Memory B cell (primary cell): Measurements from ENCODE around the gene MX1.

ENCODE experiments used
- ATAC-seq: fragments of 150-1000 bp; cut with Tn5 transposase; 2 replicates; pipeline ENCODE4 v1.10.0; 2021; ENCODE audit warnings: low read depth, mild to moderate bottlenecking, moderate library complexity
- DNase-seq, 2 donors: peaks; one replicate each; pipeline ENCODE4 v3.0.0; 2022; ENCODE audit warnings: low spot score in 2 of 2
- H3K27ac Mint-ChIP-seq: one replicate; pipeline ENCODE4 v1.8.0; 2022; ENCODE audit warnings: mild to moderate bottlenecking, moderate library complexity, mixed read lengths
- H3K27me3 Mint-ChIP-seq: one replicate; pipeline ENCODE4 v1.8.0; 2022; ENCODE audit warnings: mixed read lengths
- H3K36me3 Mint-ChIP-seq: one replicate; pipeline ENCODE4 v1.8.0; 2022; ENCODE audit warnings: mild to moderate bottlenecking, mixed read lengths
- H3K4me1 Mint-ChIP-seq: one replicate; pipeline ENCODE4 v1.8.0; 2022; ENCODE audit warnings: mixed read lengths
- H3K4me3 Mint-ChIP-seq: one replicate; pipeline ENCODE4 v1.8.0; 2022; ENCODE audit warnings: mild to moderate bottlenecking, moderate library complexity, mixed read lengths
- H3K9me3 Mint-ChIP-seq: one replicate; pipeline ENCODE4 v1.8.0; 2022; ENCODE audit warnings: mixed read lengths

Gene MX1

DNA sequence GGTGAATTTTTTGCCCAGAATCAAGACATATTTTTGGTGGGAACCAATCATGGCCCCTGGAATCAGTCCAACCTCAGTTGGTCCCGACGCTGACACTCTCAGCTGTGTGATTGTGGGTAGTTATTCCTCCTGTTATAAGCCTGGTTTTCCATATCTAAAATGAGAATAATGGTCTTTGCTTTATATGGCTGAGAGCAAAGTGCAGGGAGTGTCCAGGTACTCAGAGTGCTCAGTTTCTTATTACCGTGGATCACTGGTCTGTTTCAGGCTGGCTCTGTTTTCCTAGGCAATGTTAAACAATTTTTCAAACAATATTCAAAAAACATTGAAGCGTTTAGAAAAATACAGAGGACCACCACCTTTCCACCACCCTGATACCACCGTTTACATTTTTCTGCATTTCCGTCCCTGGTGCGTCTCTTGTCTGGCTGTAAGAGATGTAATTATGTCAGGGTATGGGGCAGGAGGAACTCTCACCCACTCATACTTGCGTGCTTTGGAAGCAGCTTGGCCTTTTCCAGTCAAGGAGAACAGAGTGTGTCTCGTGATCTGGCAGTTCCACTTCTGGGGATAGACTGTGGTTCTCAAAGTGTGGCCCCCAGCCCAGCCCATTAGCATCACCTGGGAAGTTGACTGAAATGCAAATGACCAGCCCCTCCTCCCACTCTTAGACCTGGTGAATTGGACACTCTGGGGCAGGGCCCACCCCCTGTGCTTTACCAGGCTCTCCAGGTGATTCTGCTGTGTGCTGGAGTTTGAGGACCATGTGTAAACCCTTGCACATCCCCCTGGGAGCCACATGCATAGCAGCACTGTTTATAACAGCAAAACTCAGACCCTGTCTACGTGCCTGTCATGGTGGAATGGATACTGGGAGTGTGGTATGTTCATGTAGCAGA is 6.8 kb downstream of the MX1 start:
- Mint-ChIP-seq H3K27me3 (no peaks in the 10 kb centered on the region), H3K4me3 (no peak overlapping the region), H3K27ac (no peak overlapping the region), H3K36me3 (peaks cover 55% of the 10 kb centered on the region), H3K9me3 (peaks cover 11% of the 10 kb centered on the region), H3K4me1 (peaks cover 20% of the 10 kb centered on the region)
- no peak for ATAC-seq
- no peak for DNase-seq

DNA sequence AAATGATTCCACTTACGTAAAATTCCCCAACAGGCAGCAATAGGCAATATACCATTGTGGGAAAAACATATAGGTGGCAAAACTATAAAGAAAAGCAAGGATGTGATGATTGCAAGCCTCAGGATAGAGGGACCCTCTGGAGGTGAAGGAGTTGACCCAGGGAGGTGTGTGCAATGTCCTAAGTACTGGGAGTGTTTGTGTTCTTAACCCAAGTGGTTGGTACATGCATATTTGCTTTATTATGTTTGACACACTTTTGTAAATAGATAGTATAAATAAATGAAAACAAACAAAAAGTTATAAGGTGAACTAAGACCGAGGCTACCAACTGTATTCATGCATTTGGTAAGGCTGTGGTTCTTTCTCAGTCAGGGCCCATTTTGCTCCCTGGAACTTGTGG is 7.5 kb downstream of the MX1 start:
- H3K27ac Mint-ChIP-seq, result no peak overlapping the region
- peaks cover 17% of the 10 kb centered on the region for H3K4me1 Mint-ChIP-seq
- ATAC-seq (no peak), DNase-seq (no peak)
- H3K36me3 Mint-ChIP-seq, result peaks cover 55% of the 10 kb centered on the region
- H3K9me3 Mint-ChIP-seq, result peaks cover 11% of the 10 kb centered on the region
- no peak overlapping the region for H3K4me3 Mint-ChIP-seq
- H3K27me3 Mint-ChIP-seq, result no peaks in the 10 kb centered on the region

GRCh38 chr21:41435706-41436105 is 9.7 kb downstream of the MX1 start:
- Mint-ChIP-seq H3K27me3 (no peaks in the 10 kb centered on the region), H3K9me3 (peaks cover 11% of the 10 kb centered on the region), H3K27ac (no peak overlapping the region), H3K4me3 (no peak overlapping the region), H3K4me1 (peaks cover 9% of the 10 kb centered on the region), H3K36me3 (peaks cover 54% of the 10 kb centered on the region)
- ATAC-seq (no peak), DNase-seq (no peak)

- peaks cover 59% of the 10 kb centered on the region for H3K36me3 Mint-ChIP-seq
- no peak overlapping the region for H3K27ac Mint-ChIP-seq
- H3K9me3 Mint-ChIP-seq, result peaks cover 11% of the 10 kb centered on the region
- DNase-seq (no peak), ATAC-seq (no peak)
- no peak overlapping the region for H3K4me3 Mint-ChIP-seq
- H3K4me1 Mint-ChIP-seq, result peaks cover 2% of the 10 kb centered on the region
- no peaks in the 10 kb centered on the region for H3K27me3 Mint-ChIP-seq
Measured at GRCh38 chr21:41437729-41438128, 11.7 kb downstream of the MX1 start.

DNA sequence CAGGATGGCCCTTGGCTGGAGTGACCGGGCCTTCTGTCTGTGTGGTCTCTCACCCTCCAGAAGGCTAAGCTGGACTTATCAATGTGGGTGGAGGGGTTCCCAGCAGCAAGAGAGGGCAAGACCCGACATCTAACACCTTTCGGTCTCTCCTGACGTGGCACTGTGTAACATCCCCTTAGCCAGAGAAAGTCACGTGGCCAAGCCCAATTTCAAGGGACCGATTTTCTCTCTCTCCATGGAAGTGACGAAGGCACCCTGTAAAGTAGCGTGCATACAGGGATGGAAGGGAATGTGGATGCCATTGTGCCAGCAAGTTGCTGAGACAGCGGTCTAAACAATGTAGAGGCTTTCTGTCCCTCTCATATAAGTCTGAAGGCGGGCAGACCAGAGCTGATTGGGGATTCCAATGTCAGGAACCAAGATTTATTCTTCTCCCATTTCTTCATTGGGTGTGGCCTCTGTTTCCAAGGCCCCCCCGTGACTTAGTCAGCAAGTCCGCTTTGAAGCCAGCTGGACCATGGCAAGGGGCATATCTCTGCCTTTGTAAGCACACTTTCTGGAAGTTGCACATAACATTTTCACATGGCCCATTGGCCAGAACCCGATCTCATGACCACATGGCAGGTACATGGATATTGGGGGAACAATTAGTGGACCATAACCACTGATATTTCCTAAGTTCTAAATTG is 12.5 kb downstream of the MX1 start:
- H3K36me3 Mint-ChIP-seq, result peaks cover 57% of the 10 kb centered on the region
- peaks cover 2% of the 10 kb centered on the region for H3K4me1 Mint-ChIP-seq
- H3K27ac Mint-ChIP-seq, result no peak overlapping the region
- no peaks in the 10 kb centered on the region for H3K27me3 Mint-ChIP-seq
- H3K9me3 Mint-ChIP-seq, result peaks cover 8% of the 10 kb centered on the region
- H3K4me3 Mint-ChIP-seq, result no peak overlapping the region
- ATAC-seq (no peak), DNase-seq (no peak)

DNA sequence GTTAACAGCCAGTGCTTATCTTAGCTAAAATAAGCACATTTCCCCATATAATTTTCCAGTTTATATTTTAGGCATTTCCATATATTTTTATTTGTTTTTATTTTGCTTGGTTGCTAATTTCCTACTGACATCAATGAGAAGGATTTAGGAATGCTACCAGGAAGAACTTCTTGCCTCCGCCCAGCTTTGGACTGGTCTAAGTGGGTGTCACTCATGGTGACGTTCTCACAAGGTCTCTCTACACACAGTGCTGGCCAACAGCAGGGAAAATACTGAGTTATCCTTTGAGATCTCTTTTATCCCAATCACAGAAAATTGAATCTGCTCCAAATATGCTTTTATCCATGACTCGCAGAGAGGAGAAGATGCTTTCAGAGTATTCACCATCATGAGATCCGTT is 13.2 kb downstream of the MX1 start:
- Mint-ChIP-seq H3K36me3 (peaks cover 56% of the 10 kb centered on the region), H3K4me1 (peaks cover 2% of the 10 kb centered on the region), H3K4me3 (no peak overlapping the region), H3K9me3 (peaks cover 8% of the 10 kb centered on the region), H3K27ac (no peak overlapping the region), H3K27me3 (no peaks in the 10 kb centered on the region)
- no peak for ATAC-seq
- DNase-seq, result no peak

DNA sequence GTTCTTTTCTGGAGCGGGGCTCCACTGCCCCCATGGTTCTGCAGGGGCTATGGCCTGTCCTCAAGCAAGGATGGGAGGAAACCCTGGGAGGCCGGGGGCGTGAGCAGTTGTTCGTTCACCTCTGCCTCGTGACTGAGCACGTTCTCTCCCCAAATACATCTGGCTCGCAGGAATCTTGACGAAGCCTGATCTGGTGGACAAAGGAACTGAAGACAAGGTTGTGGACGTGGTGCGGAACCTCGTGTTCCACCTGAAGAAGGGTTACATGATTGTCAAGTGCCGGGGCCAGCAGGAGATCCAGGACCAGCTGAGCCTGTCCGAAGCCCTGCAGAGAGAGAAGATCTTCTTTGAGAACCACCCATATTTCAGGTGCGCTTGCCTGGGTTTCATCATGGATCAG is 15.5 kb downstream of the MX1 start:
- no peak overlapping the region for H3K4me3 Mint-ChIP-seq
- DNase-seq (no peak), ATAC-seq (no peak)
- no peak overlapping the region for H3K27ac Mint-ChIP-seq
- no peaks in the 10 kb centered on the region for H3K27me3 Mint-ChIP-seq
- H3K9me3 Mint-ChIP-seq, result no peaks in the 10 kb centered on the region
- H3K4me1 Mint-ChIP-seq, result peaks cover 2% of the 10 kb centered on the region
- H3K36me3 Mint-ChIP-seq, result peaks cover 51% of the 10 kb centered on the region

- Mint-ChIP-seq H3K4me3 (no peak overlapping the region), H3K27me3 (no peaks in the 10 kb centered on the region), H3K36me3 (peaks cover 53% of the 10 kb centered on the region), H3K4me1 (peaks cover 2% of the 10 kb centered on the region), H3K9me3 (no peaks in the 10 kb centered on the region), H3K27ac (no peak overlapping the region)
- ATAC-seq (no peak), DNase-seq (no peak)
Measured at GRCh38 chr21:41442481-41443186, 16.6 kb downstream of the MX1 start.

- Mint-ChIP-seq H3K4me1 (no peaks in the 10 kb centered on the region), H3K9me3 (no peaks in the 10 kb centered on the region)
- no peak for DNase-seq
Measured at GRCh38 chr21:41443562-41443961, 17.5 kb downstream of the MX1 start.

DNA sequence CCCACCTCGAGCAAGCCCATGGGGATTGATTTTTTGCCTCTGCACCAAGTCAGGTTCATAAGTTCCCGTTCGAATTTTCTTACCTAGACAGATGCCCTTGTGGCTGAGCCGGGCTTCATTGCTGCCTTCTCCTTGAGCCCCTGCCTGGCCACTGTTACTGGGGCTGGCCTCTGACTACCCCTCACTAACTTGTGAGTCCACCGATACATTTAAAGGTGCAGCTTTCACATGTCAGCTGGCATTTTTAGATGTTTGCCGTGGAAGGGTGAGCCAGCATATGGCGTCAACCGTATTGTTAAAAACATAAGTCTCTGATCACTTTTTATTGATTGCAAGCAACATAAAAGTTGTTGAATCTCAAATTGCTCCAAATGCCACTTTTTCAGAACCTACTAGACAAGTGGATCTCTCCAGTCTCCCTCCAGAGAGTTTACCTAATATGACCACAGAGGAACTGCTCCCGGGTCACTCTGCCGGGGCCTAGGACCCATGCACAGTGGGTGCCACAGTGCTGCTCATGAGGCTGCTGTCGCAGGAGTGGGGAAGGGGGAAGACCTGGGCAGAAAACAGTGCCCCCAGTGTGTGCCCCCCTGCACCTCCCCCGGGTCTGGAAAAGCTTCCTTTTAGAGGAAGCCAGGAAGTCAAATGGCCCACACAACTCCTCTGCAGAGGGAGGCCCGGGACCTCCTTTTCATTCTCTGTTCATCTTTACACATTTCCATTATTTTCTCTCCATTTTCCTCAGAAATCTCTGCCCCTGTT is 18.8 kb downstream of the MX1 start:
- Mint-ChIP-seq H3K36me3 (peaks cover 61% of the 10 kb centered on the region), H3K4me3 (no peak overlapping the region), H3K27me3 (no peaks in the 10 kb centered on the region), H3K9me3 (no peaks in the 10 kb centered on the region), H3K27ac (no peak overlapping the region), H3K4me1 (no peaks in the 10 kb centered on the region)
- no peak for DNase-seq
- ATAC-seq, result no peak

More at GRCh38 chr21:41443562-41443961, 17.5 kb downstream of the MX1 start:
- H3K27me3 Mint-ChIP-seq, result no peaks in the 10 kb centered on the region
- no peak overlapping the region for H3K4me3 Mint-ChIP-seq
- ATAC-seq, result no peak
- no peak overlapping the region for H3K27ac Mint-ChIP-seq
- peaks cover 52% of the 10 kb centered on the region for H3K36me3 Mint-ChIP-seq

DNA sequence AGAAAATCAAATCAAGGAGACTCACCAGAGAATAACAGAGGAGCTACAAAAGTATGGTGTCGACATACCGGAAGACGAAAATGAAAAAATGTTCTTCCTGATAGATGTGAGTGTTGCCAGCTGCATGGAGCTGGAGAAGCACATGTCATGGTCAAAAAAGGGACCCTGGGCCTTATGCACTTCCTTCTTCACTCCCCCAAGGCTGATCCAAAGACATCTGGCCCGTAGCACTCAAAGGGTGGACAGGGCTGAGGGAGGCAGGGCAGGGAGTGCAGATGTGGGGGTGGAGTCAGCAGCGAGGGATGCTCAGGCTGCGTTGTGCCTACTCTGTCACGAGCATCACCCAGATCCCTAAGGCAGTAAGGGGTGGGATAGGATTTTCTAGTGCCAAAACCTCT is 19.4 kb downstream of the MX1 start:
- H3K36me3 Mint-ChIP-seq, result peaks cover 65% of the 10 kb centered on the region
- H3K27me3 Mint-ChIP-seq, result no peaks in the 10 kb centered on the region
- H3K4me1 Mint-ChIP-seq, result no peaks in the 10 kb centered on the region
- ATAC-seq, result no peak
- DNase-seq, result no peak
- H3K9me3 Mint-ChIP-seq, result no peaks in the 10 kb centered on the region
- no peak overlapping the region for H3K4me3 Mint-ChIP-seq
- H3K27ac Mint-ChIP-seq, result no peak overlapping the region

DNA sequence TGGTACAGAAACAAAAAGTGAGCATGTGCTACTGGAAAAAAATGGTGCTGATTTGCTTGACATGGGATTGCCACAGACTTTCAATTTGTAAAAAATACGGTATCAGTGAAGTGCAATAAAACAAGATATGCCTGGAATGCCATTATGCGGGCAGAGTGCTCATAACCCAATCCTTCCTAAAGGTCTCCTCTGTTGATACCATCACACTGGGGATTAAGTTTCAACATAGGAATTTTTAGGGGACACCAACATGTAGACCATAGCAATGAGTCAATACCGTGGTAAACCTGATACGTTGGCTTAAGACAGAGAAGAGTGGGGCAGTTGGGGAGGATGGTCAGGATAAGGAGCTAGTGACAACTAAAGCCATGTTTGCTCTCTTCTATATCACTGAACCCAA is 20.5 kb downstream of the MX1 start:
- H3K4me3 Mint-ChIP-seq, result no peak overlapping the region
- H3K9me3 Mint-ChIP-seq, result no peaks in the 10 kb centered on the region
- H3K27me3 Mint-ChIP-seq, result no peaks in the 10 kb centered on the region
- peaks cover 63% of the 10 kb centered on the region for H3K36me3 Mint-ChIP-seq
- ATAC-seq (no peak), DNase-seq (no peak)
- no peaks in the 10 kb centered on the region for H3K4me1 Mint-ChIP-seq
- peak overlapping the region; percentile 69 for H3K27ac Mint-ChIP-seq

- H3K4me1 Mint-ChIP-seq, result no peaks in the 10 kb centered on the region
- no peaks in the 10 kb centered on the region for H3K27me3 Mint-ChIP-seq
- ATAC-seq, result no peak
- H3K27ac Mint-ChIP-seq, result peak overlapping the region; percentile 69
- H3K4me3 Mint-ChIP-seq, result no peak overlapping the region
- peaks cover 60% of the 10 kb centered on the region for H3K36me3 Mint-ChIP-seq
- no peak for DNase-seq
- H3K9me3 Mint-ChIP-seq, result no peaks in the 10 kb centered on the region
Measured at GRCh38 chr21:41447356-41447755, 21.3 kb downstream of the MX1 start.
